Measurements from ENCODE around the gene SNX10.
"Not testable (repeated sequence)": the region's sequence is repeated elsewhere in the genome, so short reads cannot be mapped to it uniquely, and the experiment has no call there.

The SNX10 gene

GRCh38 chr7:26286157-26286556 is 5.5 kb upstream of the SNX10 start:
- no peak for TF ChIP-seq CTCF (IDR thresholded peaks at IDR 0.05; ENCODE audit: low read depth, low read length)
- no peak for DNase-seq (ENCODE audit: extremely low read depth, low read depth)

- DNase-seq (ENCODE audit: extremely low read depth, low read depth) = not testable (repeated sequence)
Measured at GRCh38 chr7:26288126-26288525, 3.5 kb upstream of the SNX10 start.

GRCh38 chr7:26291251-26291650 is 411 bp upstream of the SNX10 start:
- no peak for DNase-seq (ENCODE audit: extremely low read depth, low read depth)
- no peak for TF ChIP-seq CTCF (IDR thresholded peaks at IDR 0.05; ENCODE audit: low read depth, low read length)

- no peak for DNase-seq (ENCODE audit: extremely low read depth, low read depth)
- TF ChIP-seq CTCF (IDR thresholded peaks at IDR 0.05; ENCODE audit: low read depth, low read length) = no peak
Measured at GRCh38 chr7:26292768-26293560, 1.3 kb downstream of the SNX10 start.

- DNase-seq (ENCODE audit: extremely low read depth, low read depth) = no peak
- TF ChIP-seq CTCF (IDR thresholded peaks at IDR 0.05; ENCODE audit: low read depth, low read length) = no peak
Measured at GRCh38 chr7:26293569-26294308, 2.1 kb downstream of the SNX10 start.

- TF ChIP-seq CTCF (IDR thresholded peaks at IDR 0.05; ENCODE audit: low read depth, low read length) = no peak
- no peak for DNase-seq (ENCODE audit: extremely low read depth, low read depth)
Measured at GRCh38 chr7:26295015-26295414, 3.4 kb downstream of the SNX10 start.

GRCh38 chr7:26295586-26295985 is 3.9 kb downstream of the SNX10 start:
- no peak for DNase-seq (ENCODE audit: extremely low read depth, low read depth)
- no peak for TF ChIP-seq CTCF (IDR thresholded peaks at IDR 0.05; ENCODE audit: low read depth, low read length)

Measured in AG09319 (cell line).